MM.1S (cell line): Measurements from ENCODE around the gene PARP4.
"Not testable (repeated sequence)": the region's sequence is repeated elsewhere in the genome, so short reads cannot be mapped to it uniquely, and the experiment has no call there.

Experiments
- CTCF ChIP-seq: fragments of 300-600 bp; sonication (generic); IDR thresholded peaks from 2 replicates; pipeline ENCODE4 v1.5.1; 2016; ENCODE audit warnings: antibody characterized with exemption, low read length, mixed read lengths
- EZH2phosphoT487 ChIP-seq: fragments of 300-600 bp; sonication (generic); IDR thresholded peaks from 2 replicates; pipeline ENCODE4 v1.6.1; 2018; ENCODE audit warnings: antibody characterized with exemption, low read length

- TF ChIP-seq CTCF, EZH2phosphoT487: not testable (repeated sequence)
Observed at GRCh38 chr13:24371273-24371672, 141.3 kb downstream of the PARP4 start.
